ENCODE data around the gene NEK8. TPM values are rescaled to one million over a fixed set of nuclear protein-coding genes. Genes with fewer than 3 reads are reported as not detected.
"Not testable (repeated sequence)": the region's sequence is repeated elsewhere in the genome, so short reads cannot be mapped to it uniquely, and the experiment has no call there.

NEK8 gene
- total RNA-seq, 2 experiments from 2014 or later, result 3.6 to 3.9 TPM

DNA sequence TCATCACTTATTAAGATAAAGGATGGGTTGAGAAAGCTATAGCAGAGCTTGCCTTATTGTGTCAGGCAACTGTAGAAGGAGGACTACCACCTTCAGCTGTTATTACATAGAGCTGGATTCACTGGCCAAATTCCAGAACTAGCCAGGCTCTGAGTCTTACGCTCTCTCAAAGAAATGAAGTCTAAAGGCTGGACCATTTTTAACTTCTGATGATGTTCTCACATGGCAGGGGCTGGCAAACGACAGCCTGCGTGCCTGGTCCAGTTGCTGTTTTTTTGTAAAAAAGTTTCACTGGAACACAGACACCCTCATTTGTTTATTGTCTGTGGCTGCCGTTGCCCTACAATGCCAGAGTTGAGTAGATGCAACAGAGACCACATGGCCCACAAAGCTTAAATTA lies 36.5 kb downstream of the NEK8 start:
- TF ChIP-seq, protein P1, sequence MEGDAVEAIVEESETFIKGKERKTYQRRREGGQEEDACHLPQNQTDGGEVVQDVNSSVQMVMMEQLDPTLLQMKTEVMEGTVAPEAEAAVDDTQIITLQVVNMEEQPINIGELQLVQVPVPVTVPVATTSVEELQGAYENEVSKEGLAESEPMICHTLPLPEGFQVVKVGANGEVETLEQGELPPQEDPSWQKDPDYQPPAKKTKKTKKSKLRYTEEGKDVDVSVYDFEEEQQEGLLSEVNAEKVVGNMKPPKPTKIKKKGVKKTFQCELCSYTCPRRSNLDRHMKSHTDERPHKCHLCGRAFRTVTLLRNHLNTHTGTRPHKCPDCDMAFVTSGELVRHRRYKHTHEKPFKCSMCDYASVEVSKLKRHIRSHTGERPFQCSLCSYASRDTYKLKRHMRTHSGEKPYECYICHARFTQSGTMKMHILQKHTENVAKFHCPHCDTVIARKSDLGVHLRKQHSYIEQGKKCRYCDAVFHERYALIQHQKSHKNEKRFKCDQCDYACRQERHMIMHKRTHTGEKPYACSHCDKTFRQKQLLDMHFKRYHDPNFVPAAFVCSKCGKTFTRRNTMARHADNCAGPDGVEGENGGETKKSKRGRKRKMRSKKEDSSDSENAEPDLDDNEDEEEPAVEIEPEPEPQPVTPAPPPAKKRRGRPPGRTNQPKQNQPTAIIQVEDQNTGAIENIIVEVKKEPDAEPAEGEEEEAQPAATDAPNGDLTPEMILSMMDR (IDR thresholded peaks at IDR 0.05), result no peak
- Mint-ChIP-seq H3K9me3 (no peaks in the 10 kb centered on the region), H3K36me3 (ENCODE audit: low read depth) (peaks cover 9% of the 10 kb centered on the region), H3K27ac (no peak overlapping the region), H3K27me3 (no peaks in the 10 kb centered on the region), H3K4me3 (no peak overlapping the region), H3K4me1 (ENCODE audit: low read depth) (peaks cover 16% of the 10 kb centered on the region)
- DNase-seq, result no peak
- CTCF ChIA-PET, result interaction anchor here (0.7 to 7.1 kb wide), 23 partner anchors 9 to 353 kb away, joined by 3 to 109 read pairs (median 22); partner anchors contain the start of genes DHRS13, FAM222B, NEK8 and TLCD1
- ATAC-seq, result no peak
- intact Hi-C loops (cut with micrococcal nuclease), result no loop called here
- POLR2A ChIA-PET, result interaction anchor here (0.7 to 3.4 kb wide), 5 partner anchors 9 to 135 kb away, joined by 3 to 17 read pairs (median 3); partner anchors contain the start of gene FLOT2

DNA sequence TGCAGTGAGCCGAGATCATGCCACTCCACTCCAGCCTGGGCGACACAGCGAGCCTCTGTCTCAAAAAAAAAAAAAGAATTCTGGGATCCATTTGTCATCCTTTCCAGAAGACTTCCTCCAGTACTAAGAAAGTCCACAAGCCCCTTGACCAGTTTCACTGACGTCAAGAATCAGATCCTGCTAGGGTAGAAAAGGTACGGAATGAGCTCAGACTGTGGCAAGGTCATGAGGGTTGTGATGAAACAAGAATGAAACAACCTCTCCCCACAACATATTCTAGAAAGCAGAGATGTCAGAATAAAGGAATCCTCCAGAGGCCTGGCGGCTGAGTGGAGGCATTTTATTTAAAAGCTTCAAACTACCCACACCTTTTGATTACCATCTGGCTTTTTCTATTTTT lies 45.1 kb downstream of the NEK8 start:
- Mint-ChIP-seq H3K27me3 (no peaks in the 10 kb centered on the region), H3K27ac (no peak overlapping the region)
- POLR2A ChIA-PET, result interaction anchor here (0.7 to 0.8 kb wide), 2 partner anchors 9 to 49 kb away, joined by 3 to 4 read pairs; no protein-coding TSS in a partner anchor

DNA sequence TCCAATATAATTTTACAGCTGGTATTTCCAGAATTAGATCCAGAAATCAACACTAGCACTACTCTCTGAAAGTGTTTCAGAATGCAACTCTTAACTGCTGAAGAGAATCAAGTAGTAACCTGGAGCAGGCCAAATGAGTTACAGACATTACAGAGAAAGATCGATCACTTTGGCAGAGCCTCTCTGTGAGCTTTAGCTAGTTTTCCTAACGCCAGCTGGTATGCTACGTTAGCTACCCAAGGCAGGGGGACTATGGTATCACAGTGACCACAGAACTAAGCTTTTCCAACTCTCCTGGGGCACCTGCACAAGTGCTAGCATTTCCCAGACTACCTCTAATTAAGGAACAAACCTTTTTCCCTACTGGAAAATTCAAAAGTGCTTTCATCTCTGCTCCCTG lies 45.6 kb downstream of the NEK8 start:
- no peaks in the 10 kb centered on the region for H3K27me3 Mint-ChIP-seq
- no peak overlapping the region for H3K4me3 Mint-ChIP-seq
- ATAC-seq (no peak), DNase-seq (no peak)
- no peak overlapping the region for H3K27ac Mint-ChIP-seq
- peaks cover 30% of the 10 kb centered on the region for H3K4me1 Mint-ChIP-seq (ENCODE audit: low read depth)
- H3K36me3 Mint-ChIP-seq (ENCODE audit: low read depth), result peaks cover 13% of the 10 kb centered on the region
- intact Hi-C loops (cut with micrococcal nuclease), result loop anchor here (5.0 kb wide), 1 partner anchor 33 kb away; no protein-coding TSS in a partner anchor
- POLR2A ChIA-PET, result interaction anchor here (0.7 to 0.8 kb wide), 2 partner anchors 10 to 49 kb away, joined by 3 to 4 read pairs; no protein-coding TSS in a partner anchor
- no peaks in the 10 kb centered on the region for H3K9me3 Mint-ChIP-seq
- TF ChIP-seq, protein P1 (IDR thresholded peaks at IDR 0.05), result no peak
- CTCF ChIA-PET, result interaction anchor here (1.1 to 5.7 kb wide), 6 partner anchors 11 to 179 kb away, joined by 3 to 70 read pairs (median 7); partner anchors contain the start of genes DHRS13 and TLCD1

More for the DNA sequence above, 45.1 kb downstream of the NEK8 start:
- Mint-ChIP-seq H3K36me3 (ENCODE audit: low read depth) (peaks cover 8% of the 10 kb centered on the region), H3K4me1 (ENCODE audit: low read depth) (peaks cover 27% of the 10 kb centered on the region), H3K9me3 (no peaks in the 10 kb centered on the region), H3K4me3 (no peak overlapping the region)
- TF ChIP-seq, protein P1 (IDR thresholded peaks at IDR 0.05), result no peak
- CTCF ChIA-PET, result interaction anchor here (1.0 to 5.7 kb wide), 7 partner anchors 10 to 179 kb away, joined by 3 to 70 read pairs (median 6); partner anchors contain the start of genes DHRS13 and TLCD1
- intact Hi-C loops (cut with micrococcal nuclease), result loop anchor here (5.0 kb wide), 1 partner anchor 34 kb away; no protein-coding TSS in a partner anchor
- ATAC-seq (no peak), DNase-seq (no peak)

DNA sequence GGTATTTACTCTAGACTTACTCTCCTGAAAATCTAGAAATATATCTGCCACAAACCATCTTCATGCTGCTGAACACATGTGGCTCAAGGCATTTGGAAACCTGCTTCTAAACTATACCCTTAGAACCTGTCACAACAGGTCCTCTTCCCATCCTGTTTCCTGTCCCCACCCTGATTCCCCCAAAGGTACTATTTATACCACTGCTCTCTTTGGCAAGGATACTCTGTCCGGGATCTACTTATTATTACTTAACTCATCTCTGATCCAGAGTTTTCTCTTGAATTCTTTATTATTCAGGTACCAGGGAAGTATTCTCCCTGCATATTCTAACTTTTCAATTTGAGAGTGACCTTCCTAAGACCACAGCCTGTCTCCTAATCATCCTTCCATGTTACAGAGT lies 48.6 kb downstream of the NEK8 start:
- TF ChIP-seq, protein P1 (IDR thresholded peaks at IDR 0.05), result no peak
- no peaks in the 10 kb centered on the region for H3K27me3 Mint-ChIP-seq

DNA sequence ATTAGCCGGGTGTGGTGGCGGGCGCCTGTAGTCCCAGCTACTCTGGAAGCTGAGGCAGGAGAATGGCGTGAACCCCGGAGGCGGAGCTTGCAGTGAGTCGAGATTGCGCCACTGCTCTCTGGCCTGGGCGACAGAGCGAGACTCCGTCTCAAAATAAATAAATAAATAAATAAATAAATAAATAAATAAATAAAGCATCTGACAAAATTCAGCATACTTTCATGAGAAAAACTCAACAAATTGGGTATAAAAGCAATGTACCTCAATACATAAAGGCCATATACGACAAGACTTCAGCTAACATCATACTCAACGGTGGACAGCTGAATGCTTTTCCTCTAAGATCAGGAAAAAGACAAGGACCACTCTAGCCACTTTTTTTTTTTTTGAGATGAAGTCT lies 51.0 kb downstream of the NEK8 start:
- CTCF ChIA-PET, result interaction anchor here (5.2 kb wide), 1 partner anchor 15 kb away, joined by 22 read pairs; no protein-coding TSS in a partner anchor
- H3K4me1 Mint-ChIP-seq (ENCODE audit: low read depth), result peaks cover 37% of the 10 kb centered on the region

More for the DNA sequence above, 48.6 kb downstream of the NEK8 start:
- H3K27ac Mint-ChIP-seq, result peak overlapping the region; percentile 23
- ATAC-seq (no peak), DNase-seq (no peak)
- no peak overlapping the region for H3K4me3 Mint-ChIP-seq
- intact Hi-C loops (cut with micrococcal nuclease), result no loop called here
- H3K4me1 Mint-ChIP-seq (ENCODE audit: low read depth), result peaks cover 39% of the 10 kb centered on the region
- H3K9me3 Mint-ChIP-seq, result no peaks in the 10 kb centered on the region
- POLR2A ChIA-PET, result no interaction called here
- CTCF ChIA-PET, result interaction anchor here (5.2 to 5.7 kb wide), 2 partner anchors 13 to 14 kb away, joined by 22 to 70 read pairs; no protein-coding TSS in a partner anchor
- H3K36me3 Mint-ChIP-seq (ENCODE audit: low read depth), result peaks cover 20% of the 10 kb centered on the region

More for the DNA sequence above, 51.0 kb downstream of the NEK8 start:
- POLR2A ChIA-PET, result interaction anchor here (1.0 kb wide), 1 partner anchor 122 kb away, joined by 4 read pairs; no protein-coding TSS in a partner anchor
- ATAC-seq; intact Hi-C loops (cut with micrococcal nuclease); DNase-seq; H3K9me3 Mint-ChIP-seq; H3K4me3 Mint-ChIP-seq; H3K27ac Mint-ChIP-seq; H3K27me3 Mint-ChIP-seq: not testable (repeated sequence)
- H3K36me3 Mint-ChIP-seq (ENCODE audit: low read depth), result peaks cover 16% of the 10 kb centered on the region
